HG03575 (cell line): ENCODE measurements around the gene POLK.
"Not testable (repeated sequence)": the region's sequence is repeated elsewhere in the genome, so short reads cannot be mapped to it uniquely, and the experiment has no call there.

ENCODE experiments used
- ATAC-seq: cut with Tn5 transposase; IDR thresholded peaks from one replicate; pipeline ENCODE4 v1.9.1; 2021; ENCODE audit not compliant: unreplicated experiment, insufficient number of reproducible peaks, low FRiP score; ENCODE audit errors: extremely low read depth

POLK gene

DNA sequence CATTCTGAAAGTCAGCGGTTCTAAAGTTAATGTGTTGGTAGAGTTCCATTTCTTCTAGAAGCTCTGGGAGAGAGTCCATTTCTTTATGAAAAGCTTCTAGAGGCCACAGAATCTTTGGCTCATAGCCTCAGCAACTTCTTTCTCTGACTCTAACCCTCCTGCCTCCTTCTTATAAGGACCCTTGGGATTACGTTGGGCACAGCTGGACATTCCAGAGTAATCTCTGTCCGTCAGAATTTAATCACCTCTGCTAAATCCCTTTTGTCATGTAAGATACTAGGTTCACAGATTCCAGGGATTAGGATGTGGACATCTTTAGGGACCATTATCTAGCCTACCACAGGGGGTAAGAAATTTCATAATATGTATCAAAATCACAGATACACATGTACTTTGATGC is 77.0 kb downstream of the POLK start:
- no peak for ATAC-seq

DNA sequence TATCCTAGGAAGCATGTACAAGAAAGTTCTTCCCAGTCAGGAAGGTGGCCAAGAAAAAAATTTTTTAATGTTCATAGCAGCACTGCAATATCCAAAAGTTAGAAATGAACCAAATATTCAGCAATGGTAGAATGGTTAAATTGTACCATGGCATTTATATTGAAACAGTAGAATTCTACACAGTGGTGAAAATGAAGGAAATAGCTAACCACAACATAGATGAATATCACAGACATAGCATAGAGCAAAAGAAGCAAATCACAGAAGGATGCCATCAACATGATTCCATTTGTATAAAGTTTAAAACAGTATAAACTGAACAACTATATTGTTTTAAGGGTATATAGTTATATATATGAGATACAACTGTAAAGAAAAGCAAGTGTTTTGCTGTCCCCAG is 88.8 kb downstream of the POLK start:
- ATAC-seq, result no peak

DNA sequence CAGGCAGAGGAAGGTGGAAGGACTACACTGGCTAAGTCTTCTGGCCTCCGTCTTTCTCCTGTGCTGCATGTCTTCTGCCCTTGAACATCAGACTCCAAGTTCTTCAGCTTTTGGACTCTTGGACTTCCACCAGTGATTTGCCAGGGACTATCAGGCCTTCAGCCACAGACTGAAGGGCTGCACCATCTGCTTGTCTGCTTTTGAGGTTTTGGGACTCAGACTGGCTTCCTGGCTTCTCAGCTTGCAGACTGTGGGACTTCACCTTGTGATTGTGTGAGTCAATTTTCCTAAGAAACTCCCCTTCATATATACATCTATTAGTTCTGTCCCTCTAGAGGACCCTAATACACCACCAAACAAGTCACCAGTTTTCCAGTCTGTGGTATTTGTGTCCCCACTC is 89.9 kb downstream of the POLK start:
- ATAC-seq, result no peak

DNA sequence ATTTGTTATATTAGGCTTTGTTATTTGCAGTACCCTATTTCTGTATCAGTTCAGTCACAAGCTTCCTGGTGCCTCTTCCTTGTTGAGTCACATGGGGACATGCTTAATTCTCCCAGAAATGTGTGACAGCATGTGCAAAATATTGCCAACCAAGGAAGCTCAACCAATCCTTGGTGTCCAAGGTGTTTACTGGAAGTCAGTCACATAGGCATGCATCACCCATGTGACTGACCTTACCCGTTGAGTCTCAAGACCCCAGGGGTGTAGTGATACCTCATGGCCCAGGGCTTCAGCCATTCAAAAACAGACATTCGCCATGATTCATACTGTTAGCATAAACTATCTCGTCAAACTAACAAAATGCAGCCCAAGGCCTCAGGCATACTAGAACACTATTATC is 90.3 kb downstream of the POLK start:
- no peak for ATAC-seq

DNA sequence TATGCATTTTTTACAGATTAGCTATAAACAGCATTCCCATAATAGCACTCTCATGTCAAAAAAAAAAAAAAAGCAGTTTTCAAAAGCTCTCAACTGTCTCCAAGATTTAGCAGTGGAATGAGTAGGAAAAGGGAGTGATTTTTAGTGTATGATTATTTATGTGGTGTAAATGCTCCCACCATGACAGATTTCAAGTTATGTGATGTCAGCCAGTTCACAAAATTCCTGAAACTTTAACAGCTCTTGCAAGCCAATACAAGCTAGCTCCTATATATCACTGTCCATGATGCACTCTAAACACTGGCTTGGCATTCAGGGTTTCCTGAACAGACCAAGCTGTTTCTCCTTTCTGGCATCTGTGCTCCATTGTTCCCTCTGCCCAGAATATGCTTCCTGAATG is 91.7 kb downstream of the POLK start:
- ATAC-seq, result no peak

DNA sequence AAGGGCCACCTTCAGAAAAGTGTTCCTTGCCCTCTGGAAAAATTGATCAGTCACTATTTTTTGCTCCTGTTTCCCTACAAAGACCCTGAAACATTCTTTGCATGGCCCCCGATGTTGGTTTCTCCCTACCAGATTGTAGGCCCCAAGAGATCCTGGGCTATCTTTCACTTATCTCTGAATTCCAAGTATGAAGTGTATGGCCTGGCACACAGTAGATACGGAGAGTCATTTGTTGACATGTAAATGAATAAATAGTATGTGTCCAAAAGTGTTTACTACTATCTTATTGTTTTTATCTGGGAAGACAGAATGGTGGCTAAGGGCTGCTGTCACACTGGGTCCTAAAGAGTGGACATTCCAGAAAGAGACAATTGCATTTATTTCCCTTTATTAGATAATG is 92.1 kb downstream of the POLK start:
- no peak for ATAC-seq

DNA sequence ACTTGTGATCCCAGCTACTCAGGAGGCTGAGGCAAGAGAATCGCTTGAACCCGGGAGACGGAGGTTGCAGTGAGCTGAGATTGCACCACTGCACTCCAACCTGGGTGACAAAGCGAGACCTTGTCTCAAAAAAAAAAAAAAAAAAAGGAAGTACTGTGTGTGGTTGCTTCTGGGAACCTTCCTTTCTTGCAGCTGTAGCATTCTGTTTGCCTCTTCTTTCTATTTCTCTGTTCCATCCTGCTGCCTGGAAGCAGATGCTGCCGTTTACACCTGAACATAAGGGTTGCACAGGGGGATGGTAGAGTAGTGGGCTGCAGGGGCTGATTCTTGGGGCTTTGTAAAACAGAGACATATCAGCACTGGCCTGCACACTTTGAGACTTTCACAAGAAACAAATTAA is 95.7 kb downstream of the POLK start:
- ATAC-seq, result not testable (repeated sequence)

DNA sequence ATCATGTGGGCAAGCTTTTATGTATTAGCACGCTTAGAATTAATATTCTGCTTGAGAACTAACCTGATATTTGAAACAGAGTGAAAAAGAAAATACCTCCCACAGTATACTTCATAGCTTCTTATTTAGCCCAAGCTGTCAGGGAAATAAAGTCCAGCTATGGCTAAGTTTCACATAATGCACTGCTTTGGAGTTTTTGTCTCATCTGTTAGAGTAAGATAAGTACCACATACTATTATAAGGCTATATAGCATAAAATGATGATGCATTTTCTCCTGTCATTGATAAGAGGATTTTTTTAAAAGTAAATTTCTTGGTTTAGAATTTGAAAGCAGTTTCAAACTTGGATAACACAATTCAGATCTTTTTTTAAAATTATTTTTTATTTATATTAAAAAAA is 97.2 kb downstream of the POLK start:
- no peak for ATAC-seq

DNA sequence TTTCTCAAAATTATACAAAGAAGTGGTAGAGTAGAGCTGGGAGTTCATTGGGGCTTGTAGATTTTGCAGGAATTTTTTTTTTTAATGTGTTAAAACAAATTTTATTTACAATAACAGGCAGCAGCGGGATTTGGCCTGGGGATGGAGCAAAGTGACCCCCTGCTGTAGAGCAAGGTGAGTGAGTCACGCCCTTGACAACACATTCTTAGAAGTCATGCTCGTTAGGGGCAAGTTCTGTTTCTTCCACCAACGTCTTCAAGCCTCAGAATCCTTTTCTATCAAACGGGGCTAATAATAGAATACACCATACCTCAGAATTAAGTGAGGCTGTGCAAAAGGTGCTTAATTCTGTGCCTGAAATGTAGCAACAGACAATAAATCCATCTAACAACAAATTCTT is 98.5 kb downstream of the POLK start:
- ATAC-seq, result no peak

DNA sequence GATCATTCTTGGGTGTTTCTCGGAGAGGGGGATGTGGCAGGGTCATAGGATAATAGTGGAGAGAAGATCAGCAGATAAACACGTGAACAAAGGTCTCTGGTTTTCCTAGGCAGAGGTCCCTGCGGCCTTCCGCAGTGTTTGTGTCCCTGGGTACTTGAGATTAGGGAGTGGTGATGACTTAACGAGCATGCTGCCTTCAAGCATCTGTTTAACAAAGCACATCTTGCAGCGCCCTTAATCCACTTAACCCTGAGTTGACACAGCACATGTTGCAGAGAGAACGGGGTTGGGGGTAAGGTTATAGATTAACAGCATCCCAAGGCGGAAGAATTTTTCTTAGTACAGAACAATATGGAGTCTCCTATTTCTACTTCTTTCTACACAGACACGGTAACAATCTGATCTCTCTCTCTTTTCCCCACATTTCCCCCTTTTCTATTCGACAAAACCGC is 99.2 kb downstream of the POLK start:
- ATAC-seq, result not testable (repeated sequence)

DNA sequence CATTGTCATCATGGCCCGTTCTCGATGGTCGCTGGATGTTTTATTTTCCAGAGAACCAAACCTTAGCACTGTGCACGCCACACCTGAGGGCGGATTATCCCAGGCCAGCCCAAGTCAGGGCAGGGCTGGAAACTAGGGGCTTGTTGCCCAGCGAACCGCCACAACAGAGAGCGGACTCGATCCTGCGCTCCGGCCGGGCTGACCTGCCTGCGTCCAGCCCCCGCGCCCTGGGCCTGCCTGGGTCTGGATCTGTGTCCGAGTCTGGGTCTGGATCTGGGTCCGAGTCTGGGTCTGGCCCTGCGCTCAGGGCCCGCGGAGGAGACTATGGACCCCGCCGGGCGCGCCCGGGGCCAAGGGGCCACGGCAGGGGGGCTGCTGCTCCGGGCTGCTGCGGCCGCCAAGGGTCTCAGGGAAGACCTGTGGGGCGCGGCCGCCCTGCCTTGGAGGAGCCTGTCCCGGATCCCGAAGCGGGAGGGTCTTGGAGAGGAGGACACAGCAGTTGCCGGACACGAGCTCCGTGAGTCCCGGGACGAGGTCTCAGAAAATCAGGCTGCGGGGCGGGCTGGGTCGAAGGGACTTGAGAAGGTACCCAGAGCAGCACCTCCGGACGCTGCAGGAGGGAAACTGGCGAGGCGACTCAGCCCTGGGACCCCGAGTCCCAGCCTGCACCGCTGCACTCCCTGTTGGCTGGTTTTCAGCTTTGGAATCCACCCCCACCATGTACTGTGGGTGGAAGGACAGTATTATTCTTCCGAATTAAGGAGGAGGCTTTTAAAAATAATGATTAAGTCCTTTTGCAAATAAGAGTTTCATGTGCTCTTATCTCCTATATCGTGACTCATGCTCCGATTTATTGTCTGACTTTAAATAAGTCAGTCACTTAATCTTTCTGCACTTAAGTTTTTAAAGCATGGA is 99.9 kb downstream of the POLK start, which contains the start of gene ANKDD1B:
TSS of gene ANKDD1B (plus strand) at position 143 of the 915 bp plus-strand sequence. CDS start at position 325, 182 bp downstream.
- ATAC-seq, result no peak

DNA sequence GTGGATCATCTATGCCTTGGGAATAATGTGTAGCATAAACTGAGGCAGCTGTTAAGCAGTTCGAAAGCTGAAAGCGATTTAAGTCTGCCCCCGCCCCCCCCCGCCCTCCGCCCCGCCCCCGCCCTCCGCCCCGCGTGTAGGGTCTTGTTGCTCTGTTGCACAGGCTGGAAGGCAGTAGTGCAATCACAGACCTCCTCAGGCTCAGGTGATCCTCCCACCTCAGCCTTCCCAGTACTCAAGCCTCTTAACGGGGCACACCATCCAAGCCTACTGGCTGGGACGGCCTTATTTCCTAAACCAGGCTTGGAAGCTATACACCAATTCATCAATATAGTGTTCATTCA is 100.5 kb downstream of the POLK start:
- ATAC-seq, result no peak

DNA sequence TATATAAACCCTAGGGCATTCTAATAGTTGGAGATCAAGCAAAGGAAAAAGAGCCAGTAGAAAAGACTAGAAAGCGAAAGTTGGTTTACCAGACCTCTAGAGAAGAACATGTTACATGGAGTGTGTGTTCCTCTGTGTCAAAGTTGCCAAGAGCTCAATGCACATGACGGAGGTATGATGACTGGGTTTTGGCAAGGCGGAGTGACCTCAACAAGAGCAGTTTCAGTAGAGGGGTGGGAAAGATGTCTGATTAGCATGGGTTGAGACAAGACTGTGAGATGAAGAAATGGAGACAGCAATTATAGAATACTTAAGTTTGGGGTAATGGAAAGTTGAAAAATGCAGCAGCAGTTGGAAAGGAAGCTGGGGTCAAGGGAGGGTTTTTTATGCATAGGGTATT is 101.2 kb downstream of the POLK start:
- no peak for ATAC-seq

DNA sequence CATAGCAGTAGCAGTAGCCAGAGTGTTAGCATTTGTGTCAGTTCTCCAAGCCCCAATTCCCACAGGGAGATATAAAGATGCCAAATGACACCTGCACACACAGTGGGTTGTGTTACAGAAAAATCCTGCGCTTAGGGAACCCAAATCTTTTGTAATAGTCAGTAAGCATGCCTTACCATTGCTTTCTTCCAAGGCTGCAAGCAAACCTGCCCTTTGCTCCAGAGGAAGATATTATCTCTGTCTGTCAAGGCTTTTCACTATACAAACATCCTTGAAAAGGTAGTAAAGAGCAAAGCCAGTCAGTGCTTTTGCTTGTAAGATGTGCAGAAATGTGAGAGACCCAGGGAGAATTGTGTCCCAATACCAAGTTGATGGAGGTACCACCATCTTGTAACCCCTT is 102.5 kb downstream of the POLK start:
- ATAC-seq, result no peak

DNA sequence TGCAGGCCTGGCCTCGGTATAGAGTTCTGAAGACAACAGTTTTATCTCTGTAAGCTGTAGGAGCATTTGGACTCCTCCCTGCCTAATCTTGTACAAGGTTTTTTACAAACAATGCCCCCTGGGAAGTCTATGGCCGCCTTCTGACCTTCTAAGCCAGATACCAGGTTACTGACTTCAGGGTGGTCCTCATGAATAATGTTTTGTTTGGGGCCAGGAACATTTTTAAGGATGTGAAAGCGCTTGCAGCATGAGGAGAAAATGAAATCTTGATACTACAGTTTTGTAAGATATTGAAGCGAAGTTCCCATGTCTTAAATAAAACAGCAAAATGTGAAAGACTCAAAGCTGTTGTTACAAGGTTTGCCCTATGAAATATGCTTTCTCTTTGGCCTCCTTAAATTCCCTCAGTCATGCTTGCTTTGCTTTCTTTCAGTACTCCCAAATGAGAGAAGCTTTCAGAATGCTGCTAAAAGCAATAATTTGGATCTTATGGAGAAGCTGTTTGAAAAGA is 104.7 kb downstream of the POLK start:
- ATAC-seq, result no peak

DNA sequence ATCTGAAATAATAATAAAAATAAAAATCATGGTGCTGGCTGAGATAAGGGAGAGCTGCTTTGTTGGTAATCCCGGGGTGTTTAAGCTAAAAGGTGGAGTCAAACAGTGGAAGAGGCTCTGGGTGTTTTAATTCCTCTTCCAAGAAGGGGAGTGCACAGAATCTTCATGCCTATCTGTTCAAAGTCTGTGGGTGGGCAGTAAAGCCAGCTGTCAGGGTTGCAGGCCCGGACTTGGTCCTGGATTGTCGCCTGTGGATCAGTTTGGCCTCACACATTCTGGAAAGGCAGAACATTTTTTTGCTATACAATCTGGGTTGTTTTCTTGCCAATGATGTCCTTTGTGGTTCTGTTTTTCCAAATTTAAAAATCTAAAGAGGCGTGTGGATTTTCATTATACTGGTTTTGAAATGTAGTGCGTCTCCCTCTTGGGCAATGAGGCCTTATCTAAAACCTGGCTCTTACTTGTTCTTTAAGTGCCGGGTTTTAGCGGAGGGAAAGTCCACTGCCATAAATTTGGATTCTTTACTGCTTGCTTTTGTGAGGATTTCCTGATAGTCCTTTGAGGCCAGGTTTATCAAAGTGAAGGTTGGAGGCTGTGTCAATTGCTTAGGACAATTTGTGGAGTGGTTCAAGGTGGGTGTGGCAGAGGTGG is 105.4 kb downstream of the POLK start:
- no peak for ATAC-seq

DNA sequence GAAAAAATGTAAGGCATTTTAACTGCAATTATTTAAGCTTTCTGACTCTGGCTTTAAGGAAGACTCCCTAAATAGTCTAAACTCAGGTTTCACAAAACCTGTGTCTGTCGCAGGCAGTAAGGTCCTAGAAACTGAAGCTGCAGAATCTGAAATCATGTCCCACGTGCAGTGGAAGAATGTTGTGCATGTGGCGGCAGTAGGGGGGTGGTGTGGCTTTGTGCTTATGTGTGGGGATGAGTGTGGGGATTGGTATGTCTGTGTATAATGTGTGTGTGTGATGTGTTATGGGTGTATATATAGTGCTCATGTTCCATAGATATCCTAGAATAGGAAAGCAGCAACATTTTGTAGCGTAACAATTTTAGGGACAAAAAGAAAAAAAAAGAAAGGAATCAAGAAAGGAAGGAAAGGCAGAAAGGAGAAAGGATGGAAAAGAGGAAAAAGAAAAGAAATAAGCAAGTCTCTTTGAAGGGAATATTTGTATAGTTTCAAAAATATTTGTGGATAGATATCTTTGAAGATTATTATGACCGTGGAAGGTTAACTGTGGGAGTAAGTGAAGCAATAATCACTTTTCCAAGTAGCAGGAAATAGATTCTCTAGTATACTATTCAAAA is 106.2 kb downstream of the POLK start:
- no peak for ATAC-seq

DNA sequence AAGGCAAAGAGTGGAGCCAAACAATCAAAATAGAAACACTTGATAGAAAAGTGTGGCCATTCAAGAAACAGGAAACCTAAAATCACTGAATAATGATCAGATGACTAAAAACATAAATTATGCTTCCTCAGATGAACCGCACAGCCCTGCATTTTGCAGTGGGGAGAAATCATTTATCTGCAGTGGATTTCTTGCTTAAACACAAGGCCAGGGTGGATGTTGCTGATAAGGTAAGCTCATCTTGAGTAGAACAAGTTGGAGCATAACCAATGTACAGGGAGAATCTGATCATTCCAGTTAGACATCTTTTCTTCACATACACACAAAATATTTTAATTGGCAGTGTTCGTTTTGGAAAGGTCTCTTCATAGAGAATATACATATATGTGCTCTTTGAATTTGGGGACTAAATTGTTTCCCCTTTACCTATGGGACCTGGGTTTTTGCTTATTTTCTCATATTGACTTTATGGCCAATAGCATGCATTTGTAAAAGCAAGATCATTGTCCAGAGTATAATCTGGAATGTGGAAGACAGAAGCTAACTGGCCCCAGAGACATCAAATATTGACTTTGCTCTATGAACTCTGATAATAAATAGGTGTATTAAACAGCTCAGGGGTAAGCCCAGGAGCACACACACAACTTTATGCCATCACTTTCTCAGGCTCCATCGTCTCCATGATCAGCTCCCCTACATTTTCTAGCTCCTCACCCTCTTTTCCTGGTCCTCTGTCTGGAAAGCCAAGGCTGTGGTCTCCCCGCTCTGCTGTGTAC is 108.7 kb downstream of the POLK start:
- no peak for ATAC-seq

DNA sequence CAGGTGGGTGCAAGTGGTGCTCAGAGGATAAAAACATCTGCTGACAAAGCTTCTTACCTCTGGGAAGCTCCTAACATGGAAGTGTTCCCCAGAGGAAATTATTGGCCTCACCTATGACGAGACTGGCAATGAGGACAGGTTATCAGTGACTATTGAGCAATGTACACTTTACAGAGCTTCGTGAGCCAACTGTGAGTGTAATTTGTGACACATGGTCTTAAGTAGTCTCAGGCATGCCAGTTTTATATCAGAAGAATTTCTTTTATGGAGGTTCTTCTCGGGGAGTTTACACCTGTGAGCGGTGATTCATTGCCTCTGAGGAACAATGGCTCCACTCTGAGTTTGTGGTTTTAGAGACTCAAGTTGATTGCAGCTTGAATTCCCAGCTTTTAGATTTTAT is 110.9 kb downstream of the POLK start:
- no peak for ATAC-seq
